MM.1S (cell line): Measurements from ENCODE around the gene GAL.

ENCODE experiments used
- CTCF ChIP-seq: fragments of 300-600 bp; sonication (generic); IDR thresholded peaks from 2 replicates; pipeline ENCODE4 v1.5.1; 2016; ENCODE audit warnings: antibody characterized with exemption, low read length, mixed read lengths
- EZH2 ChIP-seq: fragments of 300-600 bp; sonication (generic); optimal IDR thresholded peaks from 2 replicates; pipeline ENCODE3; 2017; ENCODE audit warnings: low read depth, mild to moderate bottlenecking, antibody characterized with exemption, low read length, mixed read lengths
- EZH2phosphoT487 ChIP-seq: fragments of 300-600 bp; sonication (generic); IDR thresholded peaks from 2 replicates; pipeline ENCODE4 v1.6.1; 2018; ENCODE audit warnings: antibody characterized with exemption, low read length

GRCh38 chr11:68669301-68670090 is 14.8 kb upstream of the GAL start:
- no peak for TF ChIP-seq EZH2phosphoT487
- no peak for TF ChIP-seq CTCF
- TF ChIP-seq EZH2: no peak
